HPDE6-E6E7 (cell line): ENCODE measurements around the gene PNPLA5.
"Not testable (repeated sequence)": the region's sequence is repeated elsewhere in the genome, so short reads cannot be mapped to it uniquely, and the experiment has no call there.

ENCODE experiments used
- DNase-seq: peaks from one replicate; pipeline ENCODE4 v3.0.0; 2011; ENCODE audit warnings: missing footprints; ENCODE audit errors: extremely low spot score

Gene PNPLA5, protein sequence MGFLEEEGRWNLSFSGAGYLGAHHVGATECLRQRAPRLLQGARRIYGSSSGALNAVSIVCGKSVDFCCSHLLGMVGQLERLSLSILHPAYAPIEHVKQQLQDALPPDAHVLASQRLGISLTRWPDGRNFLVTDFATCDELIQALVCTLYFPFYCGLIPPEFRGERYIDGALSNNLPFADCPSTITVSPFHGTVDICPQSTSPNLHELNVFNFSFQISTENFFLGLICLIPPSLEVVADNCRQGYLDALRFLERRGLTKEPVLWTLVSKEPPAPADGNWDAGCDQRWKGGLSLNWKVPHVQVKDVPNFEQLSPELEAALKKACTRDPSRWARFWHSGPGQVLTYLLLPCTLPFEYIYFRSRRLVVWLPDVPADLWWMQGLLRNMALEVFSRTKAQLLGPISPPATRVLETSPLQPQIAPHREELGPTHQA

DNA sequence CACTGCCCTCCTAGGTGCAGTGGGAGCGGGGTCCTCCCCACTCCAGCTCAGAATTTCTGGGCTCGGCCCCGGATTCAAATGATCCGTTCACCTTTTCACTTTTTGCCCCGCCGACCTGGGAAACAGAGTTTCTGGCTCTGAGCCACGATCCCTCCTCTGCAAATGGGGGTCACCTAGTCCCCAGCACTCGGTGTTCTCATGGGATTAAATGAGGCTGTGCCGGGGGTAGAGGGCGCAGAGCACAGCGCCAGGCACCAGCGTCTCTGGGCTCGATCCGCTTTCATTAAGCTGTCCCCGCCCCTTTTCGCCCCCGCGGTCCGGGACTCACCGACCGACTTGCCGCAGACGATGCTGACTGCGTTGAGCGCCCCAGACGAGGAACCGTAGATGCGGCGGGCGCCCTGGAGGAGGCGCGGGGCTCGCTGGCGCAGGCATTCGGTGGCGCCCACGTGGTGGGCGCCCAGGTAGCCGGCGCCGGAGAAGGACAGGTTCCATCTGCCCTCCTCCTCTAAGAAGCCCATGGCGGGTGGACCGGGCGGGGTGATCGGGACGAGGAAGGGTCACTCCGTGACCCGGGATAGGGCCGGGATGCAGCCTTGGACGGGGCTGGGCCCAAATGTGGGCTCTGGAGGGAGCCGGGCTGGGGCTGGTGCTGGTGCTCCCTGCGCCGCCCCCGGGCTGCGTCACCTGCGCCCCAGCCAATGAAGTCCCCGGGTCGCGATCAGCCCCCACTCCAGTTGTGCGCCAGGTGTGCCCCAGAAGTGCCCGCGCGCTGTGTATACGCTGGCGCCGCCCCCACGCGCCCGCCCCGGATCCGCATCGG, at the start of gene PNPLA5:
TSS of gene PNPLA5 (minus strand) at position 654 of the 823 bp plus-strand sequence. CDS start at position 521, 133 bp downstream.
- DNase-seq = no peak

DNA sequence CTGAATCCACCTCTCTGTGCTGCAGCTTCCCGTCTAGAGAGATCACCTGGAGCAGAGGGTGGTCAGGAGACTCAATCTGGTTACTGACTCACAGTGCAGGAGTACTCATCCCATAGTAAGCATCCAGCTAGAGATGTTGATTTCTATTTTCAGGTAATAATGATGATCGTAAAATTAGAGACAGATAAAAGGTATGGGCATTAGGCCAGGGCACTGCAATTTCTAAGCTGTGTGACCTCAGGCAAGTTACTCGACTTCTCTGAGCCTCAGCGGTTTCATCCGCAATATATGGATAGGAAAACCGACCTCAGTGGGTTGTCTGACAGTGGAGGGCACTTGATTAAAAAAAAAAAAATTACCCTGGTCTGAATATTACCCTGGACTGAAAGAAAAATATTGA, 49.6 kb upstream of the PNPLA5 start:
- DNase-seq = no peak

DNA sequence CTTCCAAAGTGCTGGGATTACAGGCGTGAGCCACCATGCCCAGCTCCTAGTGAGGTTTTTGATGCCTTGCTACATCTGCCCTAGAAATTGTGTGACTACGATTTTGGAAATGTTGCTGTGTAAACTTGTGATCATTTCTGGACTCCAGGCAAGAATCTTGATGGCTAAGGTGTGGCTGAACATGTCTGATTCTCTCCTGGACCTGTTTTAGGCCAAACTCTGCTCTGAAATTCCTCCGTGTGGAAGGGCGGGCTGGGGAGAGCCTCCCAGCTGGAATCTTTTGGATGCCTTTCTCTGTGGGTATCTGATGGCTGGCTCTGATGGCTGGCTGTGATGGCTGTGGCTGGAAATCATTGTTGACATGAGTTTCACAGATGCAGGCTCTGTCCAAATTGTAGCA, 40.0 kb upstream of the PNPLA5 start:
- no peak for DNase-seq

DNA sequence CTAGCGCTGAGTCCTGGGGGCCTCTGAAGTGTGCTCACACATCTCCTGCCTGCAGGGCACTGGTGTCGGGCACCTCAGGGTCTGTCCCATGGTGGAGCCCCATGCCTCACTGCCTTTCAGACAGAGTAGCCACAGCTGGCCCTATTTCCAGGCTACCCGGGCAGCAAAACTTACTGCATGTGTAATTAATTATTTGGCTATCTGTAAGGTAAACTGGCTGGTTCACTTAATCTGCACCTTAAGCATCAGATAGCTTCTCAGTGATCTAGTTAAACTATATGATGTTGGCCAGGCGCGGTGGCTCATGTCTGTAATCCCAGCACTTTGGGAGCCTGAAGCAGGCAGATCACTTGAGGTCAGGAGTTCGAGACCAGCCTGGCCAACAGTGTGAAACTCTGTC, 37.1 kb upstream of the PNPLA5 start:
- no peak for DNase-seq

DNA sequence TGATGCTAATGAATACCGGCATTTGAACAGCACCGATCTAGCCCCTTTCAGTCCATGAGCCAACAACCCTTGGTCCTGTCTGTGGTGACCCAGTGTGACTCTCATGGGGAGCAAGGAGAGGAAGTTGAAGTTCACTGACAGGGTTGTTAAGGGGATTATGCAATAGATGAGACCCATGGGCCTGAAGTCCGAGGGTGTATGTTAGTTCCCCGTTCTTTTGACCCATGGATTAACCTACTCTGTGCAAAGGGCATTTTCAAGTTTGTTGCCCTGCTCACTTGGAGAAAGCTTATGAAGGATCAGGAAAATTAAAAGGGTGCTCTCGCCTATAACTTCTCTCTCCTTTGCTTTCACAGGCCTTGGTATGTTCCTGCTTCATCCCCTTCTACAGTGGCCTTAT, 36.7 kb upstream of the PNPLA5 start:
- DNase-seq = no peak

DNA sequence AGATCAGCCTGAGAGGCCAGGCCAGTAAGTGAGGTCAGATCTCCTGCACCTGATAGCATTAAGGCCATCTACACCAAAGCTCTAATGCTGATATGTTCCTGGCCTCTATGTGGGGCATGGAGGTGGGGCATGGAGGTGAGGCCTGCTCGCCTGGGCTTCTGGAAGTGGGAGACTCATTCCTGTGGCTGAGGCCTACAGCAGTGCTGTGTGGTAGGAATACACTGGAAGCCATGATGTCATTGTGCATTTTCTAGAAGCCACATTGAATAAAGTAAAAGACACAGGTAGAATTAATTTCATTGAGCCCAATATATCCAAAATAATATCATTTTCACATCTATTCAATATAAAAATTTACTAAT, 34.5 kb upstream of the PNPLA5 start:
- DNase-seq = peak; percentile 36

DNA sequence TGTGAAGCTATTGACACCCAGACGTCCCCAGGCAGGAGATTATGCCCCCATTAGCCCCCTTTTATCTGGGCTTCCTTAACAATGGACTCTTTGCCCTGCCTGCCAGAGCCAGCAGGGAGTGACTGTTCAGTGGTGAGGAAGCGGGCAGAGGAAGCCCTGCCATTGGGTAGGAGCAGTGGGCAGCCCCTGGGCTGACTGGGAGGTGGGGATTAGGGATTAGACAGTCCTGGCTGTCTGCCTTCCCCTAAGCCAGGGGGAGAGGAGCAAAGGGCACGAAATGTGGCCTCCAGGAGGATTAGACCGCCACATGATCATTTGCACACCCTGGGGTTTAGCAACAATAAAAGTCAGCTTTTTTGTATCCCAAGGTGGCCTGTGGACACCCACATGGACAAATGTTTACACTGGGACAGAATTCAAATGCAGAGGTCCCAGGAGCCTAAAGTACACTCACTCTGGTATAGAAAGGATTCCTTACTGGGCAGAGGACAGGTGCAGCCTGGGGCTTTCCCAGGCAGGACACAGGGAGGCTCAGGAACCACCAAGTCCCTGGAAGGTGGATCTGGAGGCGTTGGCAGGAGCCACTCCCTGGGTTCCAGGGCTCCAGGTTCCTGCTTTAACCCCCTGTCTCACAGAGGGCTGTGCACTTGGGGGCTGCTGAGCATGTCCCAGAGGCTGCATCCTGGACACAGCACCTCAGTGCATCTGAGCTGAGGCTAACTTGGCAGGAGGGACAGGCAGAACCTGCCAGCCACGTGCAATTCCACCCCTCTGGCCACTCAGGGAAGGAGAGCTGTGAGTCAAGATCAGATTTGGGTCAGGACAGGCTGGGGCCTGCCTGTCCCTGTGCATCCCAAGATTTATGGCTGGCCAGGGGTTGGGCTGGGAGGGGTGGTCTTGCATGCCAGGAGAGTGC, 33.9 kb upstream of the PNPLA5 start:
- peak; percentile 64 for DNase-seq

DNA sequence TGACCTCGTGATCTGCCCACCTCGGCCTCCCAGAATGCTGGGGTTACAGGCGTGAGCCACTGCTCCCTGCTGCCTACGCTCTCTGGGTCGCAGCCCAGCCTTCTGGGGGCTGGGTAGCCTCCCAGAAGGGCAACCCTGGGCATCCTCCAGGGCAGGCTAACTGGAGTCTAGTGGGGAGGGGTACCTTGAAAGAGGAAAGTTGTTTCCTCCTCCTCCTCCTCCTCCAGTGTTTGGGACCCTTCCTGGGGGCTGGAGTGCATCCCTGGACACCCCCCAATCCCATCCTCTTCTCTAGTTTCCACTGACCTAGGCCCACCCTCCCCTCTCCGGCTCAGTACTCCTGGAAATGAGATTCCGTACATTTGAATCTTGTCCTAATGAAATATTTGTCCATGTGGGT, 33.1 kb upstream of the PNPLA5 start:
- no peak for DNase-seq

DNA sequence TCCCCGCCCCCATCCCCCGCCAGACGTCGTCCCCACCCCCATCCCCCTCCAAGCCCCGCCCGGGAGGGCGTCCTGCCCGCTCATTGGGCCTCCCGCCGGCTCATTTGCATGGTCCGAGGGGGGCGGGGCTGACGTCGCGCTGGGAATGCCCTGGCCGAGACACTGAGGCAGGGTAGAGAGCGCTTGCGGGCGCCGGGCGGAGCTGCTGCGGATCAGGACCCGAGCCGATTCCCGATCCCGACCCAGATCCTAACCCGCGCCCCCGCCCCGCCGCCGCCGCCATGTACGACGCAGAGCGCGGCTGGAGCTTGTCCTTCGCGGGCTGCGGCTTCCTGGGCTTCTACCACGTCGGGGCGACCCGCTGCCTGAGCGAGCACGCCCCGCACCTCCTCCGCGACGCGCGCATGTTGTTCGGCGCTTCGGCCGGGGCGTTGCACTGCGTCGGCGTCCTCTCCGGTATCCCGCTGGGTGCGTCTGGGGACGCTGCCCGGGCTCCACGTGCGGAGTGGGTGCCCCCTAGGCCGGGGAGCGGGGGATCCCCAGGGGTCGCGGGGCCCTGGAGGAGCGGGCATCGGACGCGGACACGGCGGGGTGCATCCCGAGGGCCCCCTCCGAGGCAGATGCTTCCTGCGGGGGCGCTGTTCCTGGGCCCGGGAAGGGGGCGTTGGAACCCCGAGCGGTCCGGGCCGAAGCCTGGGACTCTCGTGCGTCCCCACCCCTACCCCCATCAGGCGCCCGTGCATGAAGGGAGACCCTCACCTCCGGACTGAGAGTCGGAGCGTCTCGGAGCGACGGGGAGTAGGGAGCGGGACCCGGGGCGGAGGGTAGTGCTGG, 32.0 kb upstream of the PNPLA5 start, which contains the start of gene PNPLA3:
TSS of gene PNPLA3 (plus strand) at position 175 of the 834 bp plus-strand sequence. CDS start at position 282, 107 bp downstream.
- peak; percentile 75 for DNase-seq

DNA sequence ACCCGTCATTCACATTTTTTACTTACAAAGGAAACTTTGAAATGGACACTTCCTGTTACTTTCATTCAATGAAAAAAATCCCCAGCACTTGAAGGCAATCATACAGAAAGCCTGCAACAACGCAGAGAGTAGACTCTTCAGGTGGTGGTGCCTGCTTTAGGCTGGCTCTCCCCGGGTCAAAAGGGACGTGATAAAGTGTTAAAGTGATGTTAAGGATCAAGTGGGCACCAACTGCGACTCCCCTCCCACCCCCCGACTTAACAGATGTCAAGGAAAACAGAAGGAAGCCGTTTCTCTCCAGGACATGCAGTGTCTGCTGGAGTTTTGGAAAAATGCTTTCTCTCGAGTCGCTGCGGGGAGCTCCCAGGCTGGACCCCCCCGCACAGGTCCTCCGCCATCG, 31.4 kb upstream of the PNPLA5 start:
- no peak for DNase-seq

DNA sequence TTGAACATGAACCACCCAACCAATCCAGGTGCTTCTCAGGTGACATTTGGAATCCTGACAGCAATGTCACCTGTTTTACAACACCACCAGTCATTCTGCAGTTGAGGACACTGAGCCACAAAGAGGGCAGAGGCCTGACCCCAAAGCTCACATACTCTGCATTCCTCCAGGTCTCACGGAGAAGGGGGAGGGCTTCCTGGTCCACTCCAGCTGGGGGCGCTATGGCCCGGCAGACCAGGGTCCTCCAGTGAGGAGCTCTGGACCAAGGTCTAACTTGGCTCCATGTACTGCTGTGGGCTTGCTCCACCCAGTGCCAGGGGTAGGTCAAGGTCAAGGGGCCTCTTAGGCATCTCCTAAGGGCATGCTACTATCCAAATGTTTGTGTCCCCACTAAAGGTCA, 30.3 kb upstream of the PNPLA5 start:
- DNase-seq = no peak

DNA sequence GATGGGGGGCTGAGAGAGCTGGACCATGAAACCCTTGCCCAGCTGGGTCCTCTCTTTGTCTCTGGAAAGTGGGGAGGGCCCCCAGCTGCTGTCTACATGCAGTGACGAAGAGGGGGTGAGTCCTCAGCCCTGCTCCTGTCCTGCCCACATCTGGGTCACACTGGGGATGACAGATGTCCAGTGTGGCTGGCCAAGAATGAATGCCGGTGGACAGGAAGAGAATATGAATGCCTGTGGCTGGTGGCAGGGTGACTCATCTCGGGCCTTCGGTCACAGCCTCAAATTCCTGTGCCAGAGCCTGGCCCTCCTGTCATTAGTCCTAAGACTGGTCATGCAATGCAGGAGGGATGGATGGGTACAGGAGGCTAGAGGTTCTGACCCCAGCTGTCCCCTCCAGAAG, 29.6 kb upstream of the PNPLA5 start:
- no peak for DNase-seq

DNA sequence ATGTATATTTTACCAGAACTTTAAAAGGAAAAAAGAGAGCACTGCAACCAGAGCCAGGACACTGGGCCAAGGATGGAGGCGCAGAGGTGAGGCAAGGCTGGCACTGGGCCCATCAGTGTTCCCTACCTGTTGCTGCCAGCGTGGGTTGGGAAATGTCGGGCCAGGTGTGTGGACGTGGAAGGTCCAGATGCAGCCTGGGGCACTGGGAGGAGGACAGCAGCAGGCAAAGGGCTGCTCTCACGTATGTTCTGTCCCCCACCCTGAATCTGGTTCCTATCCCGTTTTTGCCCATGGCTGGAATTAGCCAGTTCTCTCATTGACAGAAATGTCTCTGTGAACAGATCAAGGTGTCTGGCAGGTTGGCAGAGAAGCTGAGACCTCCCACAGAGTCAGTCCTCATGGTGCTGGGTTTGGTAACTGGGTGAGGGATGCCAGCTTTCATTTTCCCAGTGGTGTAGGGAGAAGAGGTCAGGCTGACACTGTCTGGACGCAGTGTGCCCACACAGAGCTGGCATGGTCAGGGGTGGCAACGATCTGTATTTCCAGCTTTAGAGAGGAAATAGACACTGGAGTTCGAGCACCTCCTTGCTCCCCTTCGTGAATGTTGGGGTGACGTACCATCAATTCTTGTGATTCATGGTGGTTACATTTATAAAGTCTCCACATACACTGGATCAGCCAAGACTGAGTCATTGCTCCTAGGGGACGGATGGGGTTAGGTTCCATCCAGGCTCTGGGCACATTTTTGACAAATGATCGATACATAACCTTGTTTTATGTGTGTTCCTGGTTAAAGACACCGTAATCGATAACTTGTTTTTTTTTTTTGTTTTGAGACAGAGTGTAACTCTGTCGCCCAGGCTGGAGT, 27.5 kb upstream of the PNPLA5 start:
- DNase-seq = no peak

DNA sequence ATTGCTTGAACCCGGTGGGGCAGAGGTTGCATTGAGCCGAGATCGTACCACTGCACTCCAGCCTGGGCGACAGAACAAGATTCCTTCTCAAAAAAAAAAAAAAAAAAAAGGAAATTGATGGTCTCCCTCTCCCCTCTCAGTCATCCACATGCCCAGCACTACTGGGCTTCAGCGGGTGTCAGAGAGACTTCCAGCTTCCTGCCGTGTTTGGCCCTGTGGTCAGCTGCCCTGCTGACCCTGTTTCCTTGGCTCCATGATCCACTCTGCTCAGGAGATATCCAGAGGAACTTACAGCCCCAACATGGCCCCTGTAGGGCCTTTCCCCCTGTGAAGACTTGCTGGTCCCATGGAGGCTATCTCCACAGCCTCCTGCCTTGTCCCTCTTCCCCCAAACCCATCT, 25.7 kb upstream of the PNPLA5 start:
- DNase-seq = no peak

DNA sequence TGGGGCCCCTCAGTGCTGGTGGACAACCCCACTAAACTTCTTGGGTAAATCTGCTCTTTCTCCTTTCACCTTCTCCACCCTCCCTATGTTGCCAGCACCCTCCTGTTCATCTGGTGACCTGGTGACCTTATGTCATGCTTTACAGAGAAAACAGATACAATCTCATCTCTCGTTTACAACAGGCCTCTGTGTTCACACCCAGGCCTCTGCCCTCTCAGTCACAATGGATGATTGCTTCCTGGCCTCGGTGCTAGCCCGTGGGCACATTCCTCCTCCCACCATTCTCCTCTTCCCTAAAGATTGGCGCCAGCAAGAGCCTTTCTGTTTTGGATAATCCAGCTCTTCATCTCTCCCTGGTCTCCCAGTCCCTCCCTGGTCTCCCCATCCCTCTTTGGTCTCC, 19.5 kb upstream of the PNPLA5 start:
- DNase-seq = no peak

DNA sequence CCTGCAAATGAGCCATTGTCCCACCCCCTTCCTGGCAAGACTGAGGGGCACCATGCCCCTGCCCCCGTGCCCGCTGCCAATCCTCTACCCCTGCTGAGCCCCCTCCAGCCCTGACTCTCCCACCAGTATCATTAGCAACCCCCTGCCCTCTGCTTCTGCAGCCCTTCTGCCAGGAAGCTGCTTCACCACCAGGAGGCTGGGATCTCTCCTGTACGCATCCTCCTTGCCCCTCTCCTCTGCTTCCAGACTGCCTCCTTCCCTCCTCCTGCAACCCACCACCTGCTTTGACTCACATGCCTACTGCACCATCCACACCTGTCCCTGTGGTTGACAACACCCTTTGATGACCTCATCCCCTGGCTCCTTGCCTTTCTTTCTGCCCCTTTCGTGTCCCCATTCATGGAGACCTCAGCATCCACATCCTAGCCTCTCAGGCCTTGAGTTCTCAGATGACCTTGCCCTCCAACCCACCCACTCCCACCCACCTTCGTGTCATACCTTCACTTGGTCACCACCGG, 18.4 kb upstream of the PNPLA5 start:
- no peak for DNase-seq

DNA sequence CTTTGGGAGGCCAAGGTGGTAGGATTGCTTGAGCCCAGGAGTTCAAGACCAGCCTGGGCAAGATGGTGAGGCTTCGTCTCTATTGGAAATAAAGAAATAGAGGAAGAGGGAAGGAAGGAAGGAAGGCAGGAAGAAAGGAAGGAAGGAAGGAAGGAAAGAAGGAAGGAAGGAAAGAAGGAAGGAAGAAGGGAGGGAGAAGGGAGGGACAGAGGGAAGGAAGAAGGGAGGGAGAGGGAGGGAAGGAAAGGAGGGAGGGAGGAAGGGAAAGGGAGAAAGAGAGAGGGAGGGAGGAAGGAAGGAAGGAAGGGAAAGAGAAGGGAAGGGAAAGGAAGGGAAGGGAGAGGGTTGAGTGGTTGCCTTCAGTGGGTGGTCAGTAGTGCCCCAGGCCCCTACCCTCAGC, 17.9 kb upstream of the PNPLA5 start:
- DNase-seq = no peak

DNA sequence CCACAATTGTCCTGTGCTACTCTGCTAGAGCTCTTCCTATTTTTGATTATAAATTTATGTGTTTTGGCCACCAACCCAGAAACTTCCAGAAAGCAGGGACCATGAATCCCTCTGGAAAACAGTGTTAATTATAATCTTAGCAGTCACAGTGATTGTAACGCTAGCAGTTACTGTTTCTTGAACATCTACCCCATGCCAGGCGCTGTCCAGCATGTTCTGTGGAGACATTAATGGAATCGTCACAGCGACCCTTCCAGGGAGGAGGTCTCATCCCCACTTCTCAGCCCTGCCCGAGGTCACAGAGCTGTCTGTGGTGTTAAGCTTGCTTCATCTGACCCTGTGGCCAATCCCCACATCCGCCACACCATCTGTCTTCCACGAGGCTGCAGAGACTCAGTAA, 13.9 kb upstream of the PNPLA5 start:
- no peak for DNase-seq

DNA sequence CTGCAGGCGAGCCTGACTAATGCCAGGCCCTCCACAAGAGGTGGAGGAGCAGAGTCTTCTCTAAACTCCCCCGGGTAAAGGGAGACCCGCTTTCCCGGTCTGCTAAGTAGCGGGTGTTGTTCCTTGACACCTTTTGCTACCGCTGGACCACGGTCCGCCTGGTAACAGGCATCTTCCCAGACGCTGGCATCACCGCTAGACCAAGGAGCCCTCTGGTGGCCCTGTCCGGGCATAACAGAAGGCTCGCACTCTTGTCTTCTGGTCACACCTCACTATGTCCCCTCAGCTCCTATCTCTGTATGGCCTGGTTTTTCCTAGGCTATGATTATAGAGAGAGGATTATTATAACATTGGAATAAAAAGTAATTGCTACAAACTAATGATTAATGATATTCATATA, 12.6 kb upstream of the PNPLA5 start:
- not testable (repeated sequence) for DNase-seq

DNA sequence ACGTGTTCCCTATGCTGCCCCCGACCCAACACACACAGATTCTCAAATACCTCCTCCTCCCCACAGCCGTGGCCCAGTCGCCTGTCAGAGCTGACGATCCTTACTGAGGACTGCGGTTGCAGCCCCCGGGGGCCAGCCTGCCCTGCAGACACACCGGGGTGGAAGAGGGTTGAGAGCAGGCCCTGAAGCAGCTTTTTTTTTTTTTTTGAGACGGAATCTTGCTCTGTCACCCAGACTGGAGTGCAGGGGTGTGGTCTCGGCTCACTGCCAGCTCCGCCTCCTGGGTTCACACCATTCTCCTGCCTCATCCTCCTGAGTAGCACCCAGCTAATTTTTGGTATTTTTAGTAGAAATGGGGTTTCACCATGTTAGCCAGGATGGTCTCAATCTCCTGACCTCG, 11.2 kb upstream of the PNPLA5 start:
- DNase-seq = not testable (repeated sequence)
